ENCODE results near the gene COX4I2.
A peak's percentile ranks its signal among the peaks of the same experiment; 100 is the strongest.
"Not testable (repeated sequence)": the region's sequence is repeated elsewhere in the genome, so short reads cannot be mapped to it uniquely, and the experiment has no call there.

The COX4I2 gene

GRCh38 chr20:31643522-31643921 is 5.8 kb downstream of the COX4I2 start:
- in situ Hi-C loops (cut with HindIII; ENCODE audit: low pct_unique_long_range_greater_than_20kb, low sequenced_read_pairs) = no loop called here
- no peak for TF ChIP-seq JUND (IDR thresholded peaks at IDR 0.05; ENCODE audit: low read depth)

GRCh38 chr20:31644701-31645100 is 7.0 kb downstream of the COX4I2 start:
- TF ChIP-seq JUND (IDR thresholded peaks at IDR 0.05; ENCODE audit: low read depth) = no peak
- no peak for DNase-seq (ENCODE audit: low read depth in 1 of 2, low spot score in 1 of 2)
- in situ Hi-C loops (cut with HindIII; ENCODE audit: low pct_unique_long_range_greater_than_20kb, low sequenced_read_pairs) = no loop called here

More at GRCh38 chr20:31643522-31643921, 5.8 kb downstream of the COX4I2 start:
- DNase-seq (ENCODE audit: low read depth in 1 of 2, low spot score in 1 of 2) = no peak

DNA sequence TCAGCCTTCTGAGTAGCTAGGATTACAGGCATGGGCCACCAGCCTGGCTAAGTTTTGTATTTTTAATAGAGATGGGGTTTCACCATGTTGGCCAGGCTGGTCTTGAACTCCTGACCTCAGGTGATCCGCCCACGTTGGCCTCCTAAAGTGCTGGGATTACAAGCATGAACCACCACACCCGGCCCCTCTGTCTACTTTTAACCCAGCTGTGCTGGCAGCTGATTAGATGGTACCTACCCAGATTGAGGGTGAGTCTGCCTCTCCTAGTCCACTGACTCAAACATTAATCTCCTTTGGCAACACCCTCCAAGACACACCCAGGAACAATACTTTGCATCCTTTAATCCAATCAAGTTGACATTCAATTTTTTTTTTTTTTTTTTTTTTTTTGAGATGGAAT is 10.4 kb downstream of the COX4I2 start:
- in situ Hi-C loops (cut with HindIII; ENCODE audit: low pct_unique_long_range_greater_than_20kb, low sequenced_read_pairs); DNase-seq (ENCODE audit: low read depth in 1 of 2, low spot score in 1 of 2): not testable (repeated sequence)

- TF ChIP-seq JUND (IDR thresholded peaks at IDR 0.05; ENCODE audit: low read depth) = no peak
- in situ Hi-C loops (cut with HindIII; ENCODE audit: low pct_unique_long_range_greater_than_20kb, low sequenced_read_pairs) = no loop called here
- no peak for DNase-seq (ENCODE audit: low read depth in 1 of 2, low spot score in 1 of 2)
Measured at GRCh38 chr20:31652917-31653396, 15.2 kb downstream of the COX4I2 start.

DNA sequence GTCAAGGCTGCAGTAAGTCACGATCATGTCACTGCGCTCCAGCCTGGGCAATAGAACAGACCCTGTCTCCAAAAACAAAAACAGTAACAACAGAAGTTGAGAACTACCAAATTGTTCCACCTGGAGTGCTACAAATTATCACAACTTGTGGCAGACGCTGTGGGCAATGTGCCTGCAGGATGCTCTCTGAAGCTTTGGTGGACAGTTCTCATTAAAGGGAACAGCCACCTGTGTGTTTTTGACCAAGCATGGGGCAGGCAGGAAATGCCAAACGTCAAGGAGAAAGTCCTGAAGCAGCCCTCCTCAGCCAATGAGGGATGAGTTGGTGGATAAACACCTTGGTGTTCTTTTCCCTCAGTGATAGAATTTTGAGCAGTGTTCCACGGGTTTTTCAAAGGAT is 15.8 kb downstream of the COX4I2 start:
- no peak for DNase-seq (ENCODE audit: low read depth in 1 of 2, low spot score in 1 of 2)
- no peak for TF ChIP-seq JUND (IDR thresholded peaks at IDR 0.05; ENCODE audit: low read depth)
- in situ Hi-C loops (cut with HindIII; ENCODE audit: low pct_unique_long_range_greater_than_20kb, low sequenced_read_pairs) = no loop called here

DNA sequence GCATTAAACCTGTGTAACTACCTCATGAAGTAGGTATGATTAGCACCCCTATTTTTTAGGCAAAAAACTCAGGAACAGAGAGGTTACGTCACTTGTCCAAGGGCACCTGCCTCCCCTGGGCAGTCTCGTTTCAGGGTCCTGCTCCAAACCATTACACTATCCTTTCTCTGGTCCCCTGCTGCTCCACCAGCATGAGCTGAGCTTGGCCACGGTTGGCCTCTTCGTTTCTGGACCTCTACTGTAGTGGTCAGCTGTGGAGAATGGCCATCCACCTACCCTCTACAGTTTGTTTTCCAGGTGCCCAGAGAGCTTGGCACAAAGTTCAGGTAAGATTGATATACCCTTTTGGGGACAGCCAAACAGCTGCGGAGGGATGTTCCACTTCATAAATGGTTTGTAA is 16.8 kb downstream of the COX4I2 start:
- no peak for TF ChIP-seq JUND (IDR thresholded peaks at IDR 0.05; ENCODE audit: low read depth)
- in situ Hi-C loops (cut with HindIII; ENCODE audit: low pct_unique_long_range_greater_than_20kb, low sequenced_read_pairs) = no loop called here

GRCh38 chr20:31661625-31662371 is 24.1 kb downstream of the COX4I2 start:
- peak; percentile 61 to 80 for DNase-seq (ENCODE audit: low read depth in 1 of 2, low spot score in 1 of 2)
- in situ Hi-C loops (cut with HindIII; ENCODE audit: low pct_unique_long_range_greater_than_20kb, low sequenced_read_pairs) = no loop called here
- no peak for TF ChIP-seq JUND (IDR thresholded peaks at IDR 0.05; ENCODE audit: low read depth)

More for the DNA sequence above, 16.8 kb downstream of the COX4I2 start:
- DNase-seq (ENCODE audit: low read depth in 1 of 2, low spot score in 1 of 2) = no peak

GRCh38 chr20:31662372-31662854 is 24.7 kb downstream of the COX4I2 start:
- DNase-seq (ENCODE audit: low read depth in 1 of 2, low spot score in 1 of 2) = no peak
- TF ChIP-seq JUND (IDR thresholded peaks at IDR 0.05; ENCODE audit: low read depth) = no peak
- in situ Hi-C loops (cut with HindIII; ENCODE audit: low pct_unique_long_range_greater_than_20kb, low sequenced_read_pairs) = no loop called here

DNA sequence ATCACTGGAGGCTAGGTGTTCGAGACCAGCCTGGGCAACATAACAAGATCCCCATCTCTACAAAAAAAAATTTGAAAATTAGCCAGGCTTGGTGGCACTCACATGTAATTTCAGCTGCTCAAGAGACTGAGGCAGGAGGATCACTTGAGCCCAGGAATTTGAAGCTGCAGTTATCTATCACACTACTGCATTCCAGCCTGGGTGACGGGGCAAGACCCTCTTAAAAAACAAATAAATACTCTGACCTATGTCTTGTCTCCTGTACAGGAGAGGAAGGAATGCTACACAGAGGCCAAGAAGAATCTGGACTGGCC is 25.8 kb downstream of the COX4I2 start:
- no peak for DNase-seq (ENCODE audit: low read depth in 1 of 2, low spot score in 1 of 2)
- no peak for TF ChIP-seq JUND (IDR thresholded peaks at IDR 0.05; ENCODE audit: low read depth)
- in situ Hi-C loops (cut with HindIII; ENCODE audit: low pct_unique_long_range_greater_than_20kb, low sequenced_read_pairs) = no loop called here

DNA sequence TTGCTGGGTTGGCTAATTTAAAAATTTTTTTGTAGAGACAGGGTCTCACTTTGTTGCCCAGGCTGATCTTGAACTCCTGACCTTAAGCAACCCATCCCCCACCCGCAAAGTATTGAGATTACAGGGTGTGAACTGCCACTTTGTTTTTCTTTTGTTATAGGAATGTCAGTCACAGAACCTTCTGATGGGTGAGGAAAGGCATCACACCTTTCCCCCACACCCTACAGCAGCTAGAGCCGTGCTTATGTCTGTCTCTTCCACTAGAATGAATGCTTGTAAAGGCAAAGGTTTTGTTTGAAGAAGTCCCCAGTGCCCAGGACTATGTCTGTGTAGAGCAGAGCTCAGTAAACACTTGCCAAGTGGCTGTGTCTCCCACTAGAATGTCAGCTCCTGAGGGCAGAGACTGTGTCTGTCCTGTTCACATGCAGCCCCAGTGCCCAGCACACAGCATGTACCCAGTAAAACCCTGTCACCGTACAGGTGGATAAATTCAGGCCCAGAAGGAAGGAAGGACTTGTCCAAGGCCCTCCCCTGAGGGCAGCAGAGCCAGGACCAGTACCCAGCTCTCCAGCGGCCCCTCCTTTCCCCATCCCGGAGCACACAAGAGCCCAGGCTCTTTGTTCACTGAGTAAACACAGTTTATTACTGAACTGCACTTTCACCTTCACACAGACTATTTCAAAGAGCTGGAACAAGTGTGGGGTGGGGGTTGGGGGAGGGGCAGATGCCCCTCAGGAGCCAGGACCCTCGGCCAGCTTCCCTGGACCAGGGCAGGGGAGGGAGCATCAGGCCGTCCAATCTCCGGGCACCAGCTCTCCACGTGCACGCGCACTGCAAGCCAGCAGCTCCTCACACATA is 26.4 kb downstream of the COX4I2 start:
- in situ Hi-C loops (cut with HindIII; ENCODE audit: low pct_unique_long_range_greater_than_20kb, low sequenced_read_pairs) = no loop called here
- no peak for TF ChIP-seq JUND (IDR thresholded peaks at IDR 0.05; ENCODE audit: low read depth)
- peak in 1 of 2 experiments; percentile 74 for DNase-seq (ENCODE audit: low read depth in 1 of 2, low spot score in 1 of 2)

- no peak for DNase-seq (ENCODE audit: low read depth in 1 of 2, low spot score in 1 of 2)
Measured at GRCh38 chr20:31664696-31665354, 27.1 kb downstream of the COX4I2 start.

GRCh38 chr20:31665753-31666152 is 28.0 kb downstream of the COX4I2 start:
- TF ChIP-seq JUND (IDR thresholded peaks at IDR 0.05; ENCODE audit: low read depth) = no peak
- DNase-seq (ENCODE audit: low read depth in 1 of 2, low spot score in 1 of 2) = no peak
- in situ Hi-C loops (cut with HindIII; ENCODE audit: low pct_unique_long_range_greater_than_20kb, low sequenced_read_pairs) = no loop called here

More at GRCh38 chr20:31664696-31665354, 27.1 kb downstream of the COX4I2 start:
- no peak for TF ChIP-seq JUND (IDR thresholded peaks at IDR 0.05; ENCODE audit: low read depth)
- in situ Hi-C loops (cut with HindIII; ENCODE audit: low pct_unique_long_range_greater_than_20kb, low sequenced_read_pairs) = no loop called here

Measured in T47D (cell line).